Stimulated activated memory B cell treated with anti-CD40 and anti-IgM and Interleukin-4, amounts not matched to agents 10 μg/mL and 1 μg/mL and 100 μg/mL, for 72 hours (primary cell): ENCODE measurements around the gene ACP4.
"Not testable (repeated sequence)": the region's sequence is repeated elsewhere in the genome, so short reads cannot be mapped to it uniquely, and the experiment has no call there.

Source experiments
- ATAC-seq: fragments of 150-1000 bp; cut with Tn5 transposase; 2 replicates; pipeline ENCODE4 v1.10.0; 2021
- H3K27ac Mint-ChIP-seq: one replicate; pipeline ENCODE4 v1.8.0; 2022; ENCODE audit warnings: mild to moderate bottlenecking, mixed read lengths
- H3K27me3 Mint-ChIP-seq: one replicate; pipeline ENCODE4 v1.8.0; 2022; ENCODE audit warnings: mixed read lengths
- H3K36me3 Mint-ChIP-seq: one replicate; pipeline ENCODE4 v1.8.0; 2022; ENCODE audit warnings: mixed read lengths
- H3K4me1 Mint-ChIP-seq: one replicate; pipeline ENCODE4 v1.8.0; 2022; ENCODE audit warnings: mixed read lengths
- H3K4me3 Mint-ChIP-seq: one replicate; pipeline ENCODE4 v1.8.0; 2022; ENCODE audit warnings: mild to moderate bottlenecking, moderate library complexity, mixed read lengths
- H3K9me3 Mint-ChIP-seq: one replicate; pipeline ENCODE4 v1.8.0; 2022; ENCODE audit warnings: mixed read lengths

The ACP4 gene

DNA sequence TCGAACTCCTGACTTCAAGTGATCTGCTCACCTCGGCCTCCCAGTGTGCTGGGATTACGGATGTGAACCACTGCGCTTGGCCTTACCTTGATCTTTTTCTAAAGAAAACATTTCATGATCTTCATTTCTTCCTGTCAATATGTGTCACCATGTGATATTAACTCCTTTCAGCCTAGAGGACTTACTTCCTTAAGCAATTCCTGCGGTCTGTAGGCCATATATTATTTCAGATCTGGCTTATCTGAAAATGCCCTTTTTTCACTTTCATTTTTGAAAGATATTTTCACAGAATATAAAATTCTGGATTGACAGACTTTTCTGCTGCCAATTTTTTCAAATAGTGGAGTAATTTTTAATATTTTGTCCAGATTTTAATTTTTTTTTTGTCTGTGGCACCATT, 21.9 kb upstream of the ACP4 start:
- Mint-ChIP-seq H3K27ac (no peak overlapping the region), H3K4me3 (no peak overlapping the region), H3K36me3 (no peaks in the 10 kb centered on the region), H3K9me3 (no peaks in the 10 kb centered on the region), H3K27me3 (peaks cover 52% of the 10 kb centered on the region), H3K4me1 (no peaks in the 10 kb centered on the region)
- no peak for ATAC-seq

DNA sequence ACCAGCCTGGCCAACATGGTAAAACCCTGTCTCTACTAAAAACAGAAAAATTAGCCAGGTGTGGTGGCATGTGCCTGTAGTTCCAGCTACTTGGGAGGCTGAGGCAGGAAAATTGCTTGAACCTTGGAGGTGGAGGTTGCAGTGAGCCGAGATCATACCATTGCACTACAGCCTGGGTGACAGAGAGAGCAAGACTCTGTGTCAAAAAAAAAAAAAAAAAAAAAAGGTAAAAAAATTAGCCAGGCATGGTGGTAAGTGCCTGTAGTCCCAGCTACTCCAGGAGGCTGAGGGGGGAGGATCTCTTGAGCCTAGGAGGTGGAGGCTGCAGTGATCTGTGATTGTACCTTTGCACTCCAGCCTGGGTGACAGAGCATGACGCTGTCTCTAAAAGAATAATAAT, 20.1 kb upstream of the ACP4 start, which contains the start of gene GPR32:
Gene GPR32 (plus strand): TSS at position 301 of the 400 bp plus-strand sequence. CDS start 137 bp downstream, outside the sequence.
- peaks cover 62% of the 10 kb centered on the region for H3K27me3 Mint-ChIP-seq
- H3K4me1 Mint-ChIP-seq, ATAC-seq, H3K9me3 Mint-ChIP-seq, H3K4me3 Mint-ChIP-seq, H3K36me3 Mint-ChIP-seq, H3K27ac Mint-ChIP-seq: not testable (repeated sequence)

DNA sequence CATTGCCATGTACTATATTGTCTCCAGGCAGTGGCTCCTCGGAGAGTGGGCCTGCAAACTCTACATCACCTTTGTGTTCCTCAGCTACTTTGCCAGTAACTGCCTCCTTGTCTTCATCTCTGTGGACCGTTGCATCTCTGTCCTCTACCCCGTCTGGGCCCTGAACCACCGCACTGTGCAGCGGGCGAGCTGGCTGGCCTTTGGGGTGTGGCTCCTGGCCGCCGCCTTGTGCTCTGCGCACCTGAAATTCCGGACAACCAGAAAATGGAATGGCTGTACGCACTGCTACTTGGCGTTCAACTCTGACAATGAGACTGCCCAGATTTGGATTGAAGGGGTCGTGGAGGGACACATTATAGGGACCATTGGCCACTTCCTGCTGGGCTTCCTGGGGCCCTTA, 19.3 kb upstream of the ACP4 start:
- peaks cover 62% of the 10 kb centered on the region for H3K27me3 Mint-ChIP-seq
- no peaks in the 10 kb centered on the region for H3K36me3 Mint-ChIP-seq
- no peak overlapping the region for H3K27ac Mint-ChIP-seq
- ATAC-seq = no peak
- no peaks in the 10 kb centered on the region for H3K4me1 Mint-ChIP-seq
- H3K9me3 Mint-ChIP-seq = no peaks in the 10 kb centered on the region
- H3K4me3 Mint-ChIP-seq = no peak overlapping the region

DNA sequence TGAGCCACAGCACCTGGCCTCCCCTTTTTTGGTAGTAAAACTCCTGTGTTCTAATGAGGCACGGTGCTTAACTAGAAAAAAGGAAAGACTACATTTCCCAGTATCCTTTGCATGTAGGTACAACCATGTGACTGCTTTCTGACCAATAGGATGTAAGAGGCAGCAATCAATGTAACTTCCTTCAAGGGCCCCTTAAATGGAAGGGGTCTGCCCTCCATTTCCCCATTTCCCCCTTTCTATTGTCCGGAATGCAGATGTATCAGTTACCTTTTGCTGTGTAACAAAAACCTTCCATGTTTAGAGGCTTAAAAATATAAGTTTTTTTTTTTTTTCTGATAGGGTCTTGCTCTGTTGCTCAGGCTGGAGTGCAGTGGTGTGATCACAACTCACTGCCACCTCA, 17.7 kb upstream of the ACP4 start:
- Mint-ChIP-seq H3K36me3 (no peaks in the 10 kb centered on the region), H3K4me3 (no peak overlapping the region), H3K27me3 (peaks cover 58% of the 10 kb centered on the region), H3K4me1 (no peaks in the 10 kb centered on the region), H3K27ac (no peak overlapping the region), H3K9me3 (peaks cover 3% of the 10 kb centered on the region)
- ATAC-seq = no peak

DNA sequence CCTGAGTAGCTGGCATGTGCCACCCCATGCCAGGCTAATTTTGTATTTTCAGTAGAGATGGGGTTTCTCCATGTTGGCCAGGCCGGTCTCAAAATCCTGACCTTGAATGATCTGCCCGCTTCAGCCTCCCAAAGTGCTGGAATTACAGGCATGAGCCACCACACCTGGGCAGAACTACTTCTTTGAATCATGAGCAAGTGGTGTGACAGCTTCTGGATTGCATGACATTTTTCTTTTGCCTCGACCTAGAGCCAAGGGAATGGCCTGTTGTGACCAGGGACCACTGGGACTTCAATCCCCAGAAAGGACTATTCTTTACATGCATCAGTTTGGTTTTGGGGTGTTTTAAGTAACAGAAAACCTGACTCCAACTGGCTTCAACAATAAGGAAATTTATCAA, 17.3 kb upstream of the ACP4 start:
- not testable (repeated sequence) for ATAC-seq, H3K9me3 Mint-ChIP-seq, H3K4me3 Mint-ChIP-seq, H3K36me3 Mint-ChIP-seq, H3K4me1 Mint-ChIP-seq, H3K27ac Mint-ChIP-seq
- H3K27me3 Mint-ChIP-seq = peaks cover 58% of the 10 kb centered on the region

DNA sequence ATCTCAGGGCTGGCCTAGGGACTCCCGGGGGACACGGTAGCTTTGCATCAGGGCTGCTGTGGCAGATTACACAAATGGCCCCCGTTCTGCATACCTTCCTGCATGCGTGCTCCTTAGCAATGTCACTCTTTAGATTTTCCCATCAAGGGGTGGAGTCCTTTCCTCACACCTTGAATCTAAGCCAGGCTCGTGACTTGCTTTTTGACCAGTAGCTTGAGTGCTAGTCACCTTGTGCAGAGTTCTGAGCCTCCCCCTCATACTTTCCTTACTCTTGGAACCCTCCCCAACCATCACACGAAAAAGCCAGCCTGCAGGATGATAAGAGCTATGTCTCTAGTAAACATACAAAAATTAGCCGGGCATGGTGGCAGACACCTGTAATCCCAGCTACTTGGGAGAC, 16.8 kb upstream of the ACP4 start:
- H3K27me3 Mint-ChIP-seq = peaks cover 58% of the 10 kb centered on the region
- H3K4me3 Mint-ChIP-seq, ATAC-seq, H3K9me3 Mint-ChIP-seq, H3K36me3 Mint-ChIP-seq, H3K4me1 Mint-ChIP-seq, H3K27ac Mint-ChIP-seq: not testable (repeated sequence)

DNA sequence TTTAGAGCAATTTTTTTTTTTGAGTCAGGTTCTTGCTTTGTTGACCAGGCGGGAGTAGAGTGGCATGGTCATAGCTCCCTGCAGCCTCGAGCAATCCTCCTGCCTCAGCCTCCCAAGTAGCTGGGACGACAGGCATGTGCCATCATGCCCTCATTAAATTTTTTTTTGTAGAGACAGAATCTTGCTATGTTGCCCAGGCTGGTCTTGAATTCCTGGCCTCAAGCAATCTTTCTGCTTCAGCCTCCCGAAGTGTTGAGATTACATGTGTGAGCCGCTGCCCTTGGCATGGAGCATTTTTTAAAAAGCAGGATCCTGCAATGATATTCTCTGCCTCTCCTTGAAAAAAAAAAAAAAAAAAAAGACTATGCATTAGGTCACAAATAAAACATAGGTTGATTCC, 14.1 kb upstream of the ACP4 start:
- Mint-ChIP-seq H3K27me3 (peaks cover 76% of the 10 kb centered on the region), H3K4me3 (no peak overlapping the region), H3K36me3 (no peaks in the 10 kb centered on the region), H3K9me3 (peaks cover 3% of the 10 kb centered on the region), H3K27ac (no peak overlapping the region), H3K4me1 (no peaks in the 10 kb centered on the region)
- ATAC-seq = no peak

DNA sequence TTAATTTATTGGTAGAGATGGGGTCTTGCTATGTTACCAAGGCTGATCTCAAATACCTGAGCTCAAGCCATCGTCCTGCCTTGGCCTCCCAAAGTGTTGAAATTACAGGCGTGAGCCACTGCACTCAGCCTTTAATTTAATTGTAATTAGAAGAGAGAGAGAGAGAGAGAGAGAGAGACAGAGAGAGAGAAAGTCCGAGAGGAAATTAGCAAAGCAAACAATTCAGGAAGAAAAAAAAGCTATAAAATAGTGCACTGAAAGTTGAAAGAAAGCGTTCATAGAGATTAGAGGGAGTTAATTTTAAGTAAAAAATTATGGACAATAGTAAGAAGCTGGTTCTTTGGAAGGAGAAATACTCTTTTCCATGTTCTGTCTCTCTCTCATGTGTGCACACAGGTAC, 13.0 kb upstream of the ACP4 start:
- H3K27ac Mint-ChIP-seq = no peak overlapping the region
- H3K36me3 Mint-ChIP-seq = no peaks in the 10 kb centered on the region
- H3K4me3 Mint-ChIP-seq = no peak overlapping the region
- H3K4me1 Mint-ChIP-seq = no peaks in the 10 kb centered on the region
- H3K9me3 Mint-ChIP-seq = peaks cover 3% of the 10 kb centered on the region
- H3K27me3 Mint-ChIP-seq = peaks cover 84% of the 10 kb centered on the region
- no peak for ATAC-seq

DNA sequence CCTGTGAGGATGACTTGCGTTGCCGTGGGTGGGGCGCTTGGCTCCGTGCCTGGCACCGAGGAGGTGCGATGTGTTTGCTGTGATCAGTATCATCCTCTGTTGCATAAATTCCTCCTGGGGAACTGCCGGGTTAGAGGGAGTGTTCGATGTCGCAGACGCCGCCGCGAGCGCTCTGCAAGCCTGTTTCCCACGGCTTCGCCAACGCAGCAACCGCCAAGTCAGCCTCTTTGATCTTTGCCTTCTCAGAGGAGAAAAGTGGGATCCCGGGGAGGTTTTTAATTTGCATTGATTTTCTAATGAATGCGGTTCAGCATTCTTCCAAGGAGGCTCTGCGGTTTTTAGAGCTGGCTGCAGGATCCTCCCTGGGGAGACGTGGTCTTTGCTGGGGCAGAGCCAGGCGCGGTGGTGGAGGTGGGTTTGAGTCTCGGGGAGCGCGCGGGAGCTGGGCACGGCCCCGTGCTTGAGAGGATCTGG, 12.3 kb upstream of the ACP4 start:
- H3K4me3 Mint-ChIP-seq = no peak overlapping the region
- H3K36me3 Mint-ChIP-seq = no peaks in the 10 kb centered on the region

DNA sequence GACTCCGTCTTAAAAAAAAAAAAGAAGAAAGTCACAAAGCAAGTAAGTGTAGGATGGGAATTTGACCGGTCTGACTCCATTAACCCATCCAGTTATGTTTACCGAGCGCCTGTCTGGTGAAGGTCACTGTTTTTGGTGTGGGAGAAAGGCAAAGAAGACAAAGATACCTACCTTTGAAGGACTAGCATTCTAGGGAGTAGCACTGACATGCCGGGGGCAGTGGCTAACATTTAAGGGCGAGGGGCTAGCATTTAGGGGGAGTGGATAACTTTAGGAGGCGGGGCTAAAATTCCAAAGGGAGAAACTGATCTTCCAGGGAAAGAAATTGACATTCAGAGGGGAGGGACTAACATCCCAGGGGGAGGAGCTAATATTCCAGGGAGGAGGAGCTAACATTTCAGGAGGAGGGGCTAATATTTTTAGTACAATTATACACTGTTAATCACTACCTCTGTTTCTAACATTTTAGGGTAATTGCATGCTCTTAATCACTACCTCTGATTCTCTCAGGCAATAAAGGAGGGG, 11.2 kb upstream of the ACP4 start:
- Mint-ChIP-seq H3K36me3 (no peaks in the 10 kb centered on the region), H3K27ac (no peak overlapping the region), H3K9me3 (peaks cover 3% of the 10 kb centered on the region), H3K27me3 (peaks cover 93% of the 10 kb centered on the region), H3K4me1 (peaks cover 8% of the 10 kb centered on the region), H3K4me3 (no peak overlapping the region)
- ATAC-seq = no peak

More for the DNA sequence above, 12.3 kb upstream of the ACP4 start:
- no peak for ATAC-seq
- no peak overlapping the region for H3K27ac Mint-ChIP-seq
- peaks cover 90% of the 10 kb centered on the region for H3K27me3 Mint-ChIP-seq
- peaks cover 3% of the 10 kb centered on the region for H3K9me3 Mint-ChIP-seq
- no peaks in the 10 kb centered on the region for H3K4me1 Mint-ChIP-seq

DNA sequence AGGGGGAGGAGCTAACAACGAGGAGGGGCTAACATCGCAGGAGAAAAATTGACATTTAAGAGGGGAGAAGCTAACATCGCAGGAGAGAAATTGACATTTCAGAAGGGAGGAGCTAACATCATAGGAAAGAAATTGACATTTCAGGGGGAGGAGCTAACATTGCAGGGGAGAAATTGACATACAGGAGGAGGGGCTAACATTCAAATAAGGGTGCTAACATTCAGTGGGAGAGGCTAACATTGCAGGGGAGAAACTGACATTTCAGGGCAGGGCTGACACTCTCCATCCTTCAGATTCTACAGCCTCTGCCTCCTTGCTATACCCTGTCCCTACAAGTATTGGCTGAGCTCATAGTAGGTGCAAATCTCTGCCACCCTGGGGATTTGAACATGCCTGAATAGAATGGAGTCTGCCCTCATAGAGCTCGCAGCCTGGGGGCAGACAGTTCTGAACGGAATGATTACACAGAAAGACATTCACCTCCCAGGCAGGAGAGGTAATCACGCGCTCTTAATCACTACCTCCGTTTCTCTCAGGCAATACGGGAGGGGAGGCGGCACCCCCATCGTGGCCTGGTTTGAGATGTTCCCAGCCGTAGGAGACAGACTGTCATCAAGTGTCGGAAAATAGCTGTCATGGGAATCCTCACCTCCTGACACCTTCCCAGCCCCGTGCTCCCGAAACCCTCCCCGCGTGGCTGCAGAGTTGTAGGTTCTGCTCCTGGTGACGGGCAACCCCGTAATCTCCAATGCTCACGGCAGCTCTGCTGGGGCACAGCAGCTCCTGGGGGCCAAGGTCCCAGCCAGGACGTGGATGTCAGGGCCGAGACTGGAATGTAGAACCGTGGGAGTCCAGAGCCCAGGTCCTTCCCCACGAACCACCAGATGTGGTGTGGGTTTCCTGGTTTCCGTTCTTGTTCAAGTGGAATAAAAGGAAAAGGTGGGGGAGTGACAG, 10.4 kb upstream of the ACP4 start:
- Mint-ChIP-seq H3K4me1 (peaks cover 8% of the 10 kb centered on the region), H3K27ac (no peak overlapping the region), H3K9me3 (peaks cover 3% of the 10 kb centered on the region), H3K4me3 (no peak overlapping the region), H3K36me3 (no peaks in the 10 kb centered on the region), H3K27me3 (peaks cover 85% of the 10 kb centered on the region)
- no peak for ATAC-seq

DNA sequence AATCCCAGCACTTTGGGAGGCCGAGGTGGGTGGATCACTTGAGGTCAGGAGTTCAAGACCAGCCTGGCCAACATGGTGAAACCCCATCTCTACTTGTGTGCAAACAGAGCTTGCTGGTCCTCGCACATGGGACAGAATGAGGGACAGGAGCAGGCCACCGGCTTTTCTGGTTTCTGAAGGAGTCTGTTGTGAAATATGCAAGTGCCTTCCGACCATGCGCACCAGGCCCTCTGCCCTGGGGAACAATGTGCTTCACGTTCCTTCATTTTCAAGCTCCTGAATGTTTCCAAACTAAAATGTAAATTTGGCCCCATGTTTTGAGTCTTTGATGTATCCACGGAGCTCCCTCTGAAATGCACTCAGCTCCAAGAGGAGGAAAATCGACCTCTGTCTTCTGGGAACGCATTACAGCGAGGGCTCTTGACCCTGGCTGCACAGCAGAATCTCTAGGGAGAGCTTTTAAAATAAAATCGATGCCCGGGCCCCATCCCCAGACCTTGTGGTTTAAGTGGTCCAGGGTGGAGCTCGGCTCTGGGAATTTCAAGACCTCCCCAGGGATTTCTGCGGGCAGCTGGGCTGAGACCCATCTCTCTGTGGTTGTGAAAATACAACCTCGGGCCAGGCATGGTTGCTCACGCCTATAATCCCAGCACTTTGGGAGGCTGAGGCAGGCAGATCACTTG, 9.3 kb upstream of the ACP4 start:
- Mint-ChIP-seq H3K4me3 (no peak overlapping the region), H3K9me3 (peaks cover 3% of the 10 kb centered on the region), H3K4me1 (peaks cover 8% of the 10 kb centered on the region), H3K36me3 (no peaks in the 10 kb centered on the region), H3K27ac (no peak overlapping the region), H3K27me3 (peaks cover 85% of the 10 kb centered on the region)
- ATAC-seq = no peak

DNA sequence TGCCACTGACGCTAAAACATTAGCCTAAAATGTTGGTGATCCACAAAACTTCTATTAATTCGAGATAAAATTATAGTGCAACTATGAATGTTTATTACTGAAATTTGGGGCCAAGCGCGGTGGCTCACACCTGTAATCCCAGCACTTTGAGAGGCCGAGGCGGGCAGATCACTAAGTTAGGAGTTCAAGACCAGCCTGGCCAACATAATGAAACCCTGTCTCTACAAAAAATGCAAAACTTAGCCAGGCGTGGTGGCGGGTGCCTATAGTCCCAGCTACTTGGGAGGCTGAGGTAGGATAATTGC, 6.4 kb upstream of the ACP4 start:
- peaks cover 61% of the 10 kb centered on the region for H3K27me3 Mint-ChIP-seq
- H3K36me3 Mint-ChIP-seq, H3K9me3 Mint-ChIP-seq, ATAC-seq, H3K4me3 Mint-ChIP-seq, H3K4me1 Mint-ChIP-seq, H3K27ac Mint-ChIP-seq: not testable (repeated sequence)

DNA sequence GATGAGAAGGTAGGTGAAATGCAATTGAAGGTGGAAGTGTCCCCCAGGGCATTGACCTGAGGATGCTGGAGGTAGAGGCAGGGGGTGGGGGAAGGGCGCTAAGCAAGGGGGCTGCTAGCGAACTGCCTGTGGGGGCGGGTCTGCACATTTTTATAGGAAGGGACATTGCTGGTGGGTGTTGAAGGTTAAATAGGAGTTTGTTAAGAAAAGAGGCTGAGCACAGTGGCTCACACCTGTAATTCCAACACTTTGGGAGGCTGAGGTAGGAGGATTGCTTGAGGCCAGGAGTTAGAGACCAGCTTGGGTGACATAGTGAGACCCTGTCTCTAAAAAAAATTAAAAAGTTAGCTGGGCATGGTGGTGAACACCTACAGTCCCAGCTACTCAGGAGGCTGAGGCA, 5.5 kb upstream of the ACP4 start:
- no peak for ATAC-seq
- Mint-ChIP-seq H3K4me1 (peaks cover 8% of the 10 kb centered on the region), H3K27ac (no peak overlapping the region), H3K27me3 (peaks cover 52% of the 10 kb centered on the region), H3K9me3 (no peaks in the 10 kb centered on the region), H3K36me3 (no peaks in the 10 kb centered on the region), H3K4me3 (no peak overlapping the region)

DNA sequence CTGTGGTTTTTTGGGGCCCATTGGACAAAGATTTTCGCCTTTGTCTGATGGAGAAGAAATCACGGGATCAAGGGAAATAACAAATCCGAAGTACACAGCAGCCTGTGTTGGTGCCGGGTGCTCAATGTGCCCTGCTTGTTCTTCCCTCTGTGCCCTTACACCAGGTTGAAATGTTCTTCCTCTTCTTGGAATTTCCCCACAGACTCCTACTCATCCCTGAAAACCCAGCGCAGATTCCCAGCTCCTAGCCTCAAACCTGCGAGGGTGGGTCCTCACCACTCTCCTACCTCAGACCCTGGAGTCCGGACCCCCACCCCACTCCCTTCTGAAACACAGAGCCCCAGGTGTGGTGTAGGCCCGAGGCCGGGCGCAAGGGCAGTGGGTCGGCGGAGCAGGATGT, 4.9 kb upstream of the ACP4 start:
- ATAC-seq = no peak
- Mint-ChIP-seq H3K4me3 (no peak overlapping the region), H3K27ac (no peak overlapping the region), H3K9me3 (no peaks in the 10 kb centered on the region), H3K27me3 (peaks cover 46% of the 10 kb centered on the region), H3K4me1 (peaks cover 8% of the 10 kb centered on the region), H3K36me3 (no peaks in the 10 kb centered on the region)
